Measurements from ENCODE around the gene SULF2.

DNA sequence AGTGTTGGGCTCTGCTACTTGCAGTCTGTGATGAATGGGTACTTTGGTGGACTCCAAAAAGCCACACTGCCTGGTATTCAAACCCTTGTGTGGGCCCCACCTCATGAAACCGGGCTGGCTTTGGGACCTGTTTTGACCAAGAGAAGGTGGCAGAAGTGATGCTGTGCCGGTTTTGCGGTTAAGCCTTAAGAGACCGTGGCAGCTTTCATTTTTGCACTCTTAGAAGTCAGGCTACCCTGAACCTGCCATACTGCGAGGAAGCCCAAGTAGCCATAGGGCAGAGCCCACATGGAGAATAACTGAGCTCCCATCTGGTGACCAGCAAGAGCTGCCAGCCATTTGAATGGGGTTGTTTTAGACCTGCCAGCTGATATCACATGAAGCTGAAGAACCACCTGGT lies 10.2 kb downstream of the SULF2 start:
- TF ChIP-seq TARDBP (IDR thresholded peaks at IDR 0.05) (no peak), ARNT (IDR thresholded peaks at IDR 0.05) (no peak), HDGF (IDR thresholded peaks at IDR 0.05; ENCODE audit: borderline replicate concordance) (no peak), BHLHE40 (IDR thresholded peaks at IDR 0.05; ENCODE audit: borderline replicate concordance) (no peak), ZNF384 (IDR thresholded peaks at IDR 0.05) (no peak), FOXM1 (IDR thresholded peaks at IDR 0.05; ENCODE audit: borderline replicate concordance) (no peak), ELF4 (IDR thresholded peaks at IDR 0.05) (no peak), LEF1 (IDR thresholded peaks at IDR 0.05; ENCODE audit: borderline replicate concordance) (no peak), SUZ12 (IDR thresholded peaks at IDR 0.05) (no peak), L3MBTL2 (conservative IDR thresholded peaks at IDR 0.05) (no peak), SP1 (IDR thresholded peaks at IDR 0.05) (no peak)
